HG03469 (cell line): ENCODE data around the gene CEP112.

ENCODE experiments used
- ATAC-seq: cut with Tn5 transposase; IDR thresholded peaks from one replicate; pipeline ENCODE4 v1.9.1; 2021; ENCODE audit warnings: mild to moderate bottlenecking, moderate library complexity, moderate number of reproducible peaks; ENCODE audit not compliant: unreplicated experiment

Gene CEP112

DNA sequence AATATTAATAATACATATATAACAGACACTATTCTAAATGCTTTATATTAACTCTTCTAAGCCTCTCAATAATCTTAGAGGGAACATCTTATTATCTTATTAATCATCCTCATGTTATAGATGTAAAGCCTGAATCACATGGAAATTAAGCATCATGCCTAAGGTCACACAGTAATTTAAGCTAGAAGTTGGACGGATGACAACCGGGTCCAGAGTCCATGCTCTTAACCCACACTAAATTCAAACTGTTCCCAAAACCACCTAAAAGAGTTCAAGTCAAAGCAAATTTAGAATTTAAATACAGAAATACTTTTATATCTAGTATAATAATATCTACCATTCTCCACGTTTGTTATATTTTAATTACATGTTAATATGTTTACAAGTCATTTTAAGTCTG, 193.3 kb downstream of the CEP112 start:
- ATAC-seq = no peak

GRCh38 chr17:65994679-65995078, 197.3 kb downstream of the CEP112 start:
- no peak for ATAC-seq

DNA sequence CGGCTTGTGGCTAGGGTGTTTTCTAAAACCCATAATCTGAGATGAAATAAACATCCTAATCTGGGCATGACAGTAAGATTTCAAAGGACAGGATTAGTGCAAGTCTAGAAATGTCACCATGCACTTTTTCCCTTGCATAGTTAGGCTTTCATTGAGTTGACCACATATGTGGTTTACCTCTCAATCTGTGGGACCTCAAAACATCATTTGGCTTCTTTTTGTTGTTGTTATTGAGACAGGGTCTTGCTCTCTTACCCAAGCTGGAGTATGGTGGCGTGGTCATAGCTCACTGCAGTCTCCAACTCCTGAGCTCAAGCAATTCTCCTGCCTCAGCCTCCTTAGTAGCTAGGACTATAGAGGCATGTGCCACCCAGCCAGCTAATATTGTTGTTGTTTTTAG, 197.8 kb downstream of the CEP112 start:
- no peak for ATAC-seq

GRCh38 chr17:65990593-65990992, 201.3 kb downstream of the CEP112 start:
- ATAC-seq = no peak

GRCh38 chr17:65988451-65988850, 203.5 kb downstream of the CEP112 start:
- ATAC-seq = no peak

DNA sequence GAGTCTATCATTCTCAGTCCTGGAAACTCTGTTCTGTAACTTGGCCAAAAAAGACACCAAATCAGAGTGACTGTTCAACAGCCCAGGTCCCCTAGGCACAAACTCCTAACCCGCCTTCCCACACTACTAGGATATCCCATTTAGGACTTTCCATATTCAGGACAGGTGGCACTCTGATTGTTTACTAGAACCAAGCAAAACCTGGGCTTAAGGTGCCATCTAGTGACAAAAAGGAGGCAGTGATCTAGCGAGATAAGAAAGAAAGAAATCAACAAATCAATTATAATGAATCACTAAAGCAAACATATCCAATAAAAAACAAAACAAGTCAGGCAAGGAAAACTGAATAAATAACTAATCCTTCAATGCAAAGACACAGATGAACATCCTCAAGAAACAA, 203.9 kb downstream of the CEP112 start:
- no peak for ATAC-seq

DNA sequence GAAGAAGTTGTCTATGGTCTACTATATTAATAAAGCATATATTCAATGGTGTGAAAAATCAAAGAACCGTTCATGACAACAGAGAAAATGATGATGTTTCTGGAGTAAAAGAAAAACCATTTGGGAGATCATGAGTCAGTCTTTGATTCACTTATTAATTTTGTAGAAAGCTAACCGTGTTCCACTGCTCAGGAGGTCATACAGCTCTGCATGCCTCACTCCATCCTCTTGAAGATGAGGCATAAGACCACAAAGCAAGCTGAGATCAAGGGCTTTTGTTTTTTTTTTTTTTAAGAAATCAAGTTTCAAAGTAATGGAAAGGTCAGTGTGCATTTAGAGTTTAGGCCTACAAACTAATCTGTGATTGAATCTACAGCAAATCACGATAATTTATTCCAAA, 206.4 kb downstream of the CEP112 start:
- no peak for ATAC-seq

DNA sequence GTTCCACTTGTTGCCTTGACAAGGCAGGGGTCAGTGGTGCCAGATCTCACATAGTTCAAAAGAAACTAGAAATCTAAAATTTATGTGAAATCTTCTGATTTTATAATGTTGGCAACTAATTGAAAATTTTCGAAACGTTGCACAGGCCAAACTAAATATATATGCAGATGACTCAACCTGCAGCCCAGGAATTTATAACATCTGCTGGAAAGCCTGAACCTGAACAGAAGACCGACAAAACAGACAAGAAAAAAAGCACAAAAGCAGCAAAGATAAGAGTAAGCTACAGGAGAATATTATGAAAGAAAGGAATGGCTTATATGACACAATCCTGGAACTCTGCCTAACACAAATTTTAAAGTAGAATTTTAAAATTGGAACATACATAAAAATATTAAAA, 207.6 kb downstream of the CEP112 start:
- ATAC-seq = no peak

- no peak for ATAC-seq
Observed at GRCh38 chr17:65978871-65979270, 213.1 kb downstream of the CEP112 start.

DNA sequence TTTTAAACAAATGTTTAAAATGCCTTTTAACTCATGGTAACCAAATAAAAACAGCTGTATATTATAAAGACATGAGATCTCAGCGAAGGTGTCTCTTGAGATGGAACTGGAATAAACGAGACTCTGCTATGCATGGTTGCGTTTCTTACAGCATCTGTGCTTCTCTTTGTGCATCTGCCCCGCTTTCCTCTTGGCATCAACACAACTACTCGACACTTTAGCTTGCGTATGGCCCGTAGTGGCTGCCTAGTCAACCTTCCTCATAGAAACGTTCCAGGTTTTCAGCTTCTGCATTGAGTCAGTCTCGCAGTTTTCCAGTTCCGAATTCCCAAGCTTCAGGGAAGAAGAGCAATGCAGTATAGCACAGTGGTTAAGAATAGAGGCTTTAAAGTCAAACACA, 214.9 kb downstream of the CEP112 start:
- ATAC-seq = no peak

DNA sequence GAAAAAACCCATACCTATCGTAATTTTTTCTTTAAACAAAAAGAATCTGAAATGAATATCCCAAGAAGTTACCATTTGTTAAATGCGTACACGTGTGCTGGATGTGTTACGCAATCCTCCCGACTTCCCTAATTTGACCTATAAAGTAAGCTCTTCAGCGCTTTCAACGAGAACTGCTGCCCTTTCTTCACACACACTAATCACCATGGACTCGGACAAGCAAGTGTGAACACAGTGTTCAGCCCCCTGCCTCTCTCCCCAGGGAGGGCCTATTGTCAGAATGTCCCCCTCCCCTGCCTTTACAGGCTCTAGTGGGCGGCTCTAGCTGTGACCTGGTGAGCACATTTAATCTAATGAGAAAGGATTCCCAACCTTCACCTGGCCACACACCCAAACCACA, 216.1 kb downstream of the CEP112 start:
- ATAC-seq = no peak

- ATAC-seq = no peak
Observed at GRCh38 chr17:65973237-65973636, 218.7 kb downstream of the CEP112 start.

DNA sequence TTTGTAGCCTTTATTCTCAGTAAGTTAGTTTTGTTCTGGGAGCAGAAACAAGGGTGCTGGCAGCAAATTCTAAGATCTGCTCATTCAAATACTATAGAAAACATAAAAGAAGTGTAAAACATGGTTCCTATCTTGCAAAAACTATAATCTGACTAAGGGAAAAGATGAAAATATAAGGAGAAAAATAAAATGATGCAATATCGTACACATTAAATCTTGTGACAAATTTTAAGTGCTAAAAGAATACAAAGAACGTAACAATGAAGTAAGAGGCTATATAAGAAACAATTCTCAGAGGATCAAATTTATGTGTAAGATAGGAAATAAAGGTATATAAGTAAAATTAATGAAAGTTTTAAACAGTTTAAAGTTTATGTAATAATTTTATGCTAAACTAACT, 224.6 kb downstream of the CEP112 start:
- ATAC-seq = no peak

DNA sequence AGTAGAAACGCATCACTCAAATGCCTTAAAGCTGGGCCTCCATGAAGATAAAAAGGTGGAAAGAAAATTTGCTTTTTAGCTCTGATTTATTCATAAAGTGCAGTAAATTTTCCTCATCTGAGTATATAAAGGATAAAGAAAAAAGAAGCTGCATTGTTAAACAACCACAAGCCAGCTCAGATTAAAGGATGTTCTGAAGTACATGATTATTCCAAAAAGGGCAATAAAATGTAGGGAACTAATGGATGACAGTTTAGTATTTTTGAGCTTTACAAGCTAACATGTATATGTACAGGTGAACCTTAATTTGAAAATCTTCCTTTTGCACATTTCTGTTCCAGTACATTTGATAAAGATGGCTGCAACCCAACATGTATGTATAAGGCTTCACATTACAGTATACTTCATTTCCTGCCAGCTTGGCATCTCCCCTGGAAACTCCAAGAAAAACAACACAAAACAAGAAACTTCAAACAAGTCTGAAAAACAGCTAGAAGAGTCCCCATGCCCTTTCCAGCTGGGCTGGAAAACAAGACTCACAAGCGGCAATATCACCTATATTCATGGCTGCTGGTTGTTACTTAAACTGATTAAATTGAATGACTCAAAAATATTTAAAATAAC, 225.7 kb downstream of the CEP112 start:
- no peak for ATAC-seq

DNA sequence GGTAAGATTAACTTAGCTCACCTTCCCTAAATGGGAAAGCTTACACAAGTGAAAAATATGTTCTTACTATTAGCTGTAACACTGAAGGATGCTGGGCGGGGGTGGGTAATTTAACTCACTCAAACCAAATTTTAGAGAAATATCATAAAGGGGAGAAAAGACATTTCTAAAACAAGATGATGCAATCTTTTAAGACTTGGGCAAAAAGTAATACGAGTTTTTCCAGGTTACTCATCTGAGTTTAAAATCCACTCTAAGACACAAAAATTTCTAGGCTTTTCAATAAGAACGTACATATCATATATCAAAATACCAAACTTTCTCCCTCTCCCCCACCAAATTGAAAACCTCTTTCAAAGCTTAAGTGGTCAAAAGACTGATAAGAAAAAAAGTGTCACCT, 228.8 kb downstream of the CEP112 start:
- ATAC-seq = no peak

- no peak for ATAC-seq
Observed at GRCh38 chr17:65959630-65960029, 232.3 kb downstream of the CEP112 start.

- no peak for ATAC-seq
Observed at GRCh38 chr17:65956814-65957213, 235.1 kb downstream of the CEP112 start.

- no peak for ATAC-seq
Observed at GRCh38 chr17:65954148-65954449, 237.8 kb downstream of the CEP112 start.

DNA sequence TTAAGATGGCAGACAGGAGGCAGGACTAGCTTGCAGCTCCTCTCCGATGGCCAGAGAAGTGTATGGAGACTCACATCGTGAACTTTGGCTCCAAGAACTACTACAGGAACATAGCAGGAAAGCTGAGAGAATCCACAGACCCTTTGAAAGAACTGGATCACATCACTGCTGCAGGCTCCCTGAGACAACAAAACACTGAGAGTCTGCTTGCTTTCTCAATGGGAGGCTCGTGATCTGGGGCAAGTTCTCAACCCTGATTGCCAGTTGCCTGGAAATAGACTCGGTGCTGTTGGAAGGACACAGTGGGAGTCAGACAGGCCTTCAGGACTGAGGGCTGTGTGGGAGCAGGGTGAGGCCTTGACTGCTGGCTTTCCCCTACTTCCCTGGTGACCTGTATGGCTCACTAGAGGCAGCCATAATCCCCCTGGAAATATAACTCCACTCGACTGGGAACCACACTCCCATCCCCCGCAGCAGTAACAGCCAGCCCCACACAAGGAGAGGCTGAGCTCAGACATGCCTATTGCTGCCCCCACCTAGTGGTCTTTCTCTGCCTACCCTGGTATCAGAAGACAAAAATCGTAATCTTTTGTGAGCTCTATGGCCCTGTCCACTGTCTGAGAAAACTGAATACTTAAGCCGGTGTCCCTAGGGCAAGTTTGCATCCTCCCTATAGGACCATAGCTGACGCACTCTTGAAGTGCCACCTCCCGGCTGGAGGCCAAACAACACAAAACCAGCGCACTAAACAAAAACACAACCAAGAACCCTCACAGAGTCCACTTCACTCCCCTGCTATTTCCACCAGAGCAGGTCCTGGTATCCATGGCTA, 238.4 kb downstream of the CEP112 start:
- ATAC-seq = no peak

DNA sequence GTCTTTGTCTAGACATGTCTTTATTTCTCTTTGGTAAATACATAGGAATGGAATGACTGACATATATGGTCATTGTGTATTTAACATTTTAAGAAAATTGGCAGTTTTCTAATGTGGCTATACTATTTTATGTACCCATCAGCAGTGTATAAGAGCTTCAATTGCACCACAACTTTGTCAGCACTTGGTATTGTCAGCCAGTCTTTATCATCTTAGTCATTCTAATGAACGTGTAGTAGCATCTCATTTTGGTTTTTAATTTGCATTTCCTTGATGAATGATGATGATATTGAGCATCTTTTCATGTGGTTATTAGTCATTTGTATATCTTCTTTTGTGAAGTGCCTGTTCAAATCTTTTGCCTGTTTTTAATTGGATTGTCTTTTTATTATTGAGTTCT, 239.3 kb downstream of the CEP112 start:
- no peak for ATAC-seq

DNA sequence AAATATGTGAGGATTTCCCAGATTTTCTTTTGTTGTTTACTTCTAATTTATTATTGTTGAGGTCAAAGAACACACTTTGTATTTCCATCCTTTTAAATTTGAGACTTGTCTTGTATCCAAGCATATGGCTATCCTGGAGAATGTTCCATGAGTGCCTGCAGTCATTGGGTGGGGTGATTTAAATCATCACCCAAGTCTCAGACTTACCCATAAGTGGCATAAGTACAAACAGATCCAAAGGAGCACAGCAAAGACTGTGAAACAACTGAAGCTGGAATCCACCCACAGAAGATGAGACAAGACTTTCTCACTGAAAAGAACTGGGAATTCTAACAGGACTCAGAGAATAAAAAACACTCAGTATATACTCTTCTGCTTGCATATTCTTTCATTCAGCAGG, 239.9 kb downstream of the CEP112 start:
- no peak for ATAC-seq

GRCh38 chr17:65947831-65948230, 244.1 kb downstream of the CEP112 start:
- ATAC-seq = no peak

DNA sequence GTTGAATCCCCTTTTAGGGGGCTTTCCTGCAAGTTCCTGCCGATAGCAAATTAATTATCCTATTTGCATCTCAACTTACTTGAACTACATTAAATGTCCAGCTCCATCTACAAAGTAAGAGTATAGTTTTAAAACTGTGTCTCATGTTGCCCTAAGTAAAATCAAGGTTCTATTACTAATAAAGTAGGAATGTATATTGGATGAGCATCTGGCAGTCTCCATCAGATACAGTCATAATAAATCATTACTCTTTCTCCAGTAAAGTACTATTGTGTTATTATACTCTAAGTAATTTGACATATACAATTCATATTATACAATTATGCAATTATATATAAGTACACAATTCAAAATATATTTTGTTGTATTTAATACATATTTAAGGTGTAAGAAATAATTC, 249.3 kb downstream of the CEP112 start:
- no peak for ATAC-seq
